WTC11 (cell line): ENCODE results near the gene MPND. TPM values are rescaled to one million over a fixed set of nuclear protein-coding genes. Genes with fewer than 3 reads are reported as not detected.

Experiments
- ATAC-seq: fragments of 200-7000 bp; cut with Tn5 transposase; 2 replicates; pipeline ENCODE4 v1.10.0; 2021; ENCODE audit warnings: mild to moderate bottlenecking, moderate library complexity
- CTCF ChIA-PET: fragments of 300-600 bp; sonication (Branson Sonifier 250); formaldehyde crosslinking; loops from one replicate; lab custom pipeline; 2021; ENCODE audit warnings: antibody characterized with exemption; lab: Charles Lee
- POLR2A ChIA-PET: fragments of 350-600 bp; sonication (Branson Sonifier 250); formaldehyde crosslinking; loops from one replicate; lab custom pipeline; 2021; ENCODE audit warnings: antibody characterized with exemption; lab: Charles Lee
- DNase-seq: peaks from one replicate; pipeline ENCODE4 v3.0.0; 2021; ENCODE audit warnings: low spot score
- H3K27ac Mint-ChIP-seq: 2 replicates; pipeline ENCODE4 v1.8.0; 2021; ENCODE audit warnings: mixed read lengths
- H3K27me3 Mint-ChIP-seq: 2 replicates; pipeline ENCODE4 v1.8.0; 2021; ENCODE audit warnings: low read depth, mild to moderate bottlenecking, moderate library complexity, mixed read lengths
- H3K36me3 Mint-ChIP-seq: 2 replicates; pipeline ENCODE4 v1.8.0; 2021; ENCODE audit warnings: mixed read lengths
- H3K4me1 Mint-ChIP-seq: 2 replicates; pipeline ENCODE4 v1.8.0; 2022; ENCODE audit warnings: mixed read lengths
- H3K4me3 Mint-ChIP-seq: 2 replicates; pipeline ENCODE4 v1.8.0; 2021; ENCODE audit warnings: mild to moderate bottlenecking, moderate library complexity, mixed read lengths
- H3K9me3 Mint-ChIP-seq: 2 replicates; pipeline ENCODE4 v1.8.0; 2021; ENCODE audit warnings: mixed read lengths
- JAZF1 ChIP-seq: fragments of 250-450 bp; sonication (Bioruptor Pico); IDR thresholded peaks from 2 replicates; pipeline ENCODE4 v1.9.0; 2021; ENCODE audit warnings: moderate library complexity, mild to moderate bottlenecking, inconsistent platforms
- ZNF423 ChIP-seq: fragments of 250-450 bp; sonication (Bioruptor Pico); IDR thresholded peaks from 2 replicates; pipeline ENCODE4 v2.1.2; 2022; ENCODE audit warnings: mild to moderate bottlenecking, moderate library complexity
- total RNA-seq: library from RNA; stranded (reverse); gene quantifications from 3 replicates; pipeline ENCODE4 v1.2.3, GENCODE V29; 2021
- TF ChIP-seq, protein P1 (sequence below): fragments of 250-450 bp; sonication (Bioruptor Pico); IDR thresholded peaks from 2 replicates; pipeline ENCODE4 v1.9.0; 2021; ENCODE audit warnings: mild to moderate bottlenecking, borderline replicate concordance
- TF ChIP-seq, protein P2 (sequence below): sonication (generic); formaldehyde crosslinking; IDR thresholded peaks from 2 replicates; pipeline ENCODE4 v1.8.1; 2023; ENCODE audit warnings: mild to moderate bottlenecking, missing genetic modification reagents, moderate library complexity
- TF ChIP-seq, protein P3 (sequence below): sonication (generic); formaldehyde crosslinking; IDR thresholded peaks from 2 replicates; pipeline ENCODE4 v1.8.1; 2023; ENCODE audit warnings: mild to moderate bottlenecking, missing genetic modification reagents, borderline replicate concordance
- TF ChIP-seq, protein P4 (sequence below): fragments of 200-600 bp; IDR thresholded peaks from 2 replicates; pipeline ENCODE4 v1.8.0; 2022; ENCODE audit warnings: antibody characterized with exemption
- TF ChIP-seq, protein P5 (sequence below): sonication (generic); formaldehyde crosslinking; IDR thresholded peaks from 2 replicates; pipeline ENCODE4 v1.8.0; 2023; ENCODE audit warnings: missing genetic modification reagents, mild to moderate bottlenecking, borderline replicate concordance
- TF ChIP-seq, protein P6 (sequence below): sonication (generic); formaldehyde crosslinking; conservative IDR thresholded peaks from 2 replicates; pipeline ENCODE4 v1.8.1; 2023; ENCODE audit warnings: mild to moderate bottlenecking, low read depth, missing genetic modification reagents, moderate library complexity

Gene MPND
- total RNA-seq, 1 experiment from 2014 or later: 28.3 TPM

DNA sequence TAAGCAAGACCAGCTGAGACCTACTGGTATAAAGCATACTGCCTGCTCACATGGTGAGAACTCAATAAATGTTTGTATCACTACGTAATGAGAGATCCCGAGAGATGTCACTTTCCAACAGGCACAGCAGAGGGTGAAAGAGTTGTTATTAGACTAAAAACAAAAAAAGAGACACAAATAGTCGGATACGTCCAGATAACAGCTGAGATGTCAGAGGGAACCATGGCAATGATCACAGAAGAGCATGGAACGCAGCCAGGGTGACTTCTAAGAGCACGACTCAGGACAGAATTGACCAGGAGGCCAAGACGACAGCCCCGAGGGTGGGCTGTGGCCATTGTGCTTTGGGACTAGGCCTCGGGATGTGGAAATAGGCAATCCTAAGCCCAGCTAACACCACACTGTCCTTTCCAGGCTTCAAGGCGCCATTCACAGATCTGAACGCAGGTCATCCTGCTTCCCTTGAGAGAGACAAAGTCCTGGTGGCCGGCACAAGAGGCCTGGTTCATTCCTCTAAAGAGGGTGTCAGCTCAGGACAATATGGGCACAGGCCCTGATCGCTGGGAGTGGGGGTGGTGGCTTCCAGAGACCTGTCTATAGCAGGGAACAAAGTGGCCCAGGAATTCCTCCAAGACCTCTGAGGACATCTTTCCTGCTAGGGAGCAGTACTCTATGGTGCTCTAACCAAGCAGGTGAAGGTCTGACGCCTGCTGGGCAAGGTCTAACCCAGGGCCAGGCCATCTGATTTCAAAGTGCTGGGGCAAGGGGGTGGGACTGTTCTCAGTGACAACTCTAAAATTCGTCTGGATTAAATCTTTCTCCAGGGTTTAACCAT is 53.8 kb downstream of the MPND start (continued):
- TF ChIP-seq, protein P1, sequence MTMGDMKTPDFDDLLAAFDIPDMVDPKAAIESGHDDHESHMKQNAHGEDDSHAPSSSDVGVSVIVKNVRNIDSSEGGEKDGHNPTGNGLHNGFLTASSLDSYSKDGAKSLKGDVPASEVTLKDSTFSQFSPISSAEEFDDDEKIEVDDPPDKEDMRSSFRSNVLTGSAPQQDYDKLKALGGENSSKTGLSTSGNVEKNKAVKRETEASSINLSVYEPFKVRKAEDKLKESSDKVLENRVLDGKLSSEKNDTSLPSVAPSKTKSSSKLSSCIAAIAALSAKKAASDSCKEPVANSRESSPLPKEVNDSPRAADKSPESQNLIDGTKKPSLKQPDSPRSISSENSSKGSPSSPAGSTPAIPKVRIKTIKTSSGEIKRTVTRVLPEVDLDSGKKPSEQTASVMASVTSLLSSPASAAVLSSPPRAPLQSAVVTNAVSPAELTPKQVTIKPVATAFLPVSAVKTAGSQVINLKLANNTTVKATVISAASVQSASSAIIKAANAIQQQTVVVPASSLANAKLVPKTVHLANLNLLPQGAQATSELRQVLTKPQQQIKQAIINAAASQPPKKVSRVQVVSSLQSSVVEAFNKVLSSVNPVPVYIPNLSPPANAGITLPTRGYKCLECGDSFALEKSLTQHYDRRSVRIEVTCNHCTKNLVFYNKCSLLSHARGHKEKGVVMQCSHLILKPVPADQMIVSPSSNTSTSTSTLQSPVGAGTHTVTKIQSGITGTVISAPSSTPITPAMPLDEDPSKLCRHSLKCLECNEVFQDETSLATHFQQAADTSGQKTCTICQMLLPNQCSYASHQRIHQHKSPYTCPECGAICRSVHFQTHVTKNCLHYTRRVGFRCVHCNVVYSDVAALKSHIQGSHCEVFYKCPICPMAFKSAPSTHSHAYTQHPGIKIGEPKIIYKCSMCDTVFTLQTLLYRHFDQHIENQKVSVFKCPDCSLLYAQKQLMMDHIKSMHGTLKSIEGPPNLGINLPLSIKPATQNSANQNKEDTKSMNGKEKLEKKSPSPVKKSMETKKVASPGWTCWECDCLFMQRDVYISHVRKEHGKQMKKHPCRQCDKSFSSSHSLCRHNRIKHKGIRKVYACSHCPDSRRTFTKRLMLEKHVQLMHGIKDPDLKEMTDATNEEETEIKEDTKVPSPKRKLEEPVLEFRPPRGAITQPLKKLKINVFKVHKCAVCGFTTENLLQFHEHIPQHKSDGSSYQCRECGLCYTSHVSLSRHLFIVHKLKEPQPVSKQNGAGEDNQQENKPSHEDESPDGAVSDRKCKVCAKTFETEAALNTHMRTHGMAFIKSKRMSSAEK (CRISPR knock-in tag): no peak
- TF ChIP-seq, protein P2, sequence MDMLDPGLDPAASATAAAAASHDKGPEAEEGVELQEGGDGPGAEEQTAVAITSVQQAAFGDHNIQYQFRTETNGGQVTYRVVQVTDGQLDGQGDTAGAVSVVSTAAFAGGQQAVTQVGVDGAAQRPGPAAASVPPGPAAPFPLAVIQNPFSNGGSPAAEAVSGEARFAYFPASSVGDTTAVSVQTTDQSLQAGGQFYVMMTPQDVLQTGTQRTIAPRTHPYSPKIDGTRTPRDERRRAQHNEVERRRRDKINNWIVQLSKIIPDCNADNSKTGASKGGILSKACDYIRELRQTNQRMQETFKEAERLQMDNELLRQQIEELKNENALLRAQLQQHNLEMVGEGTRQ (CRISPR knock-in tag): no peak
- TF ChIP-seq ZNF423 (CRISPR knock-in tag) (no peak), JAZF1 (no peak)
- TF ChIP-seq, protein P3, sequence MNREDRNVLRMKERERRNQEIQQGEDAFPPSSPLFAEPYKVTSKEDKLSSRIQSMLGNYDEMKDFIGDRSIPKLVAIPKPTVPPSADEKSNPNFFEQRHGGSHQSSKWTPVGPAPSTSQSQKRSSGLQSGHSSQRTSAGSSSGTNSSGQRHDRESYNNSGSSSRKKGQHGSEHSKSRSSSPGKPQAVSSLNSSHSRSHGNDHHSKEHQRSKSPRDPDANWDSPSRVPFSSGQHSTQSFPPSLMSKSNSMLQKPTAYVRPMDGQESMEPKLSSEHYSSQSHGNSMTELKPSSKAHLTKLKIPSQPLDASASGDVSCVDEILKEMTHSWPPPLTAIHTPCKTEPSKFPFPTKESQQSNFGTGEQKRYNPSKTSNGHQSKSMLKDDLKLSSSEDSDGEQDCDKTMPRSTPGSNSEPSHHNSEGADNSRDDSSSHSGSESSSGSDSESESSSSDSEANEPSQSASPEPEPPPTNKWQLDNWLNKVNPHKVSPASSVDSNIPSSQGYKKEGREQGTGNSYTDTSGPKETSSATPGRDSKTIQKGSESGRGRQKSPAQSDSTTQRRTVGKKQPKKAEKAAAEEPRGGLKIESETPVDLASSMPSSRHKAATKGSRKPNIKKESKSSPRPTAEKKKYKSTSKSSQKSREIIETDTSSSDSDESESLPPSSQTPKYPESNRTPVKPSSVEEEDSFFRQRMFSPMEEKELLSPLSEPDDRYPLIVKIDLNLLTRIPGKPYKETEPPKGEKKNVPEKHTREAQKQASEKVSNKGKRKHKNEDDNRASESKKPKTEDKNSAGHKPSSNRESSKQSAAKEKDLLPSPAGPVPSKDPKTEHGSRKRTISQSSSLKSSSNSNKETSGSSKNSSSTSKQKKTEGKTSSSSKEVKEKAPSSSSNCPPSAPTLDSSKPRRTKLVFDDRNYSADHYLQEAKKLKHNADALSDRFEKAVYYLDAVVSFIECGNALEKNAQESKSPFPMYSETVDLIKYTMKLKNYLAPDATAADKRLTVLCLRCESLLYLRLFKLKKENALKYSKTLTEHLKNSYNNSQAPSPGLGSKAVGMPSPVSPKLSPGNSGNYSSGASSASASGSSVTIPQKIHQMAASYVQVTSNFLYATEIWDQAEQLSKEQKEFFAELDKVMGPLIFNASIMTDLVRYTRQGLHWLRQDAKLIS (CRISPR knock-in tag): no peak
- TF ChIP-seq, protein P4, sequence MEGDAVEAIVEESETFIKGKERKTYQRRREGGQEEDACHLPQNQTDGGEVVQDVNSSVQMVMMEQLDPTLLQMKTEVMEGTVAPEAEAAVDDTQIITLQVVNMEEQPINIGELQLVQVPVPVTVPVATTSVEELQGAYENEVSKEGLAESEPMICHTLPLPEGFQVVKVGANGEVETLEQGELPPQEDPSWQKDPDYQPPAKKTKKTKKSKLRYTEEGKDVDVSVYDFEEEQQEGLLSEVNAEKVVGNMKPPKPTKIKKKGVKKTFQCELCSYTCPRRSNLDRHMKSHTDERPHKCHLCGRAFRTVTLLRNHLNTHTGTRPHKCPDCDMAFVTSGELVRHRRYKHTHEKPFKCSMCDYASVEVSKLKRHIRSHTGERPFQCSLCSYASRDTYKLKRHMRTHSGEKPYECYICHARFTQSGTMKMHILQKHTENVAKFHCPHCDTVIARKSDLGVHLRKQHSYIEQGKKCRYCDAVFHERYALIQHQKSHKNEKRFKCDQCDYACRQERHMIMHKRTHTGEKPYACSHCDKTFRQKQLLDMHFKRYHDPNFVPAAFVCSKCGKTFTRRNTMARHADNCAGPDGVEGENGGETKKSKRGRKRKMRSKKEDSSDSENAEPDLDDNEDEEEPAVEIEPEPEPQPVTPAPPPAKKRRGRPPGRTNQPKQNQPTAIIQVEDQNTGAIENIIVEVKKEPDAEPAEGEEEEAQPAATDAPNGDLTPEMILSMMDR: no peak

DNA sequence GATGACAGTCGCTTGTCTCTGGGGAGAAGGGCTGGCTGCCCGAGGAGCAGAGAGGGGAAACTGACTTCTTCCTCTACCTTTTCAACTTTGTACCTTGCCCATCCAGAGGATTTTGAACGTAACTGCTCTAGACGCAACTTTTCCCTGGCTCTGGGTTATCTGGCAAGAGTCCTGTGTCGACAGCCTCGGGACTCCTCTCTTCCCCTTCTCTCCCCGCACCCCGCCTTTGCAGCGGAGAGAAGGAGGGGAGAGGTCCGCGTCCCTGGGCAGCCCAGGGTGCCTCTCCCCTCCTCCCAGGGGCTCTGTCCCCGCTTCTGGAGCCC is 56.4 kb downstream of the MPND start:
- DNase-seq (no peak), ATAC-seq (no peak)
- ChIA-PET CTCF (interaction anchor here (0.5 to 1.7 kb wide), 26 partner anchors 10 to 198 kb away, joined by 3 to 46 read pairs (median 4); partner anchors contain the start of genes HDGFL2 and MPND), POLR2A (interaction anchor here (0.6 to 1.0 kb wide), 2 partner anchors 9 to 57 kb away, joined by 3 read pairs; partner anchors contain the start of gene MPND)
- H3K9me3 Mint-ChIP-seq: no peaks in the 10 kb centered on the region
- H3K4me1 Mint-ChIP-seq: peaks cover 33% of the 10 kb centered on the region
- H3K4me3 Mint-ChIP-seq: peak overlapping the region; percentile 85
- H3K36me3 Mint-ChIP-seq: peaks cover 18% of the 10 kb centered on the region
- no peaks in the 10 kb centered on the region for H3K27me3 Mint-ChIP-seq
- no peak overlapping the region; the same call in 1 of the 2 replicates for H3K27ac Mint-ChIP-seq
- TF ChIP-seq, protein P5, sequence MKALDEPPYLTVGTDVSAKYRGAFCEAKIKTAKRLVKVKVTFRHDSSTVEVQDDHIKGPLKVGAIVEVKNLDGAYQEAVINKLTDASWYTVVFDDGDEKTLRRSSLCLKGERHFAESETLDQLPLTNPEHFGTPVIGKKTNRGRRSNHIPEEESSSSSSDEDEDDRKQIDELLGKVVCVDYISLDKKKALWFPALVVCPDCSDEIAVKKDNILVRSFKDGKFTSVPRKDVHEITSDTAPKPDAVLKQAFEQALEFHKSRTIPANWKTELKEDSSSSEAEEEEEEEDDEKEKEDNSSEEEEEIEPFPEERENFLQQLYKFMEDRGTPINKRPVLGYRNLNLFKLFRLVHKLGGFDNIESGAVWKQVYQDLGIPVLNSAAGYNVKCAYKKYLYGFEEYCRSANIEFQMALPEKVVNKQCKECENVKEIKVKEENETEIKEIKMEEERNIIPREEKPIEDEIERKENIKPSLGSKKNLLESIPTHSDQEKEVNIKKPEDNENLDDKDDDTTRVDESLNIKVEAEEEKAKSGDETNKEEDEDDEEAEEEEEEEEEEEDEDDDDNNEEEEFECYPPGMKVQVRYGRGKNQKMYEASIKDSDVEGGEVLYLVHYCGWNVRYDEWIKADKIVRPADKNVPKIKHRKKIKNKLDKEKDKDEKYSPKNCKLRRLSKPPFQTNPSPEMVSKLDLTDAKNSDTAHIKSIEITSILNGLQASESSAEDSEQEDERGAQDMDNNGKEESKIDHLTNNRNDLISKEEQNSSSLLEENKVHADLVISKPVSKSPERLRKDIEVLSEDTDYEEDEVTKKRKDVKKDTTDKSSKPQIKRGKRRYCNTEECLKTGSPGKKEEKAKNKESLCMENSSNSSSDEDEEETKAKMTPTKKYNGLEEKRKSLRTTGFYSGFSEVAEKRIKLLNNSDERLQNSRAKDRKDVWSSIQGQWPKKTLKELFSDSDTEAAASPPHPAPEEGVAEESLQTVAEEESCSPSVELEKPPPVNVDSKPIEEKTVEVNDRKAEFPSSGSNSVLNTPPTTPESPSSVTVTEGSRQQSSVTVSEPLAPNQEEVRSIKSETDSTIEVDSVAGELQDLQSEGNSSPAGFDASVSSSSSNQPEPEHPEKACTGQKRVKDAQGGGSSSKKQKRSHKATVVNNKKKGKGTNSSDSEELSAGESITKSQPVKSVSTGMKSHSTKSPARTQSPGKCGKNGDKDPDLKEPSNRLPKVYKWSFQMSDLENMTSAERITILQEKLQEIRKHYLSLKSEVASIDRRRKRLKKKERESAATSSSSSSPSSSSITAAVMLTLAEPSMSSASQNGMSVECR (CRISPR knock-in tag): 0 out of 2 replicates have a peak, but pooled peaks have one; percentile 24
- TF ChIP-seq, protein P6, sequence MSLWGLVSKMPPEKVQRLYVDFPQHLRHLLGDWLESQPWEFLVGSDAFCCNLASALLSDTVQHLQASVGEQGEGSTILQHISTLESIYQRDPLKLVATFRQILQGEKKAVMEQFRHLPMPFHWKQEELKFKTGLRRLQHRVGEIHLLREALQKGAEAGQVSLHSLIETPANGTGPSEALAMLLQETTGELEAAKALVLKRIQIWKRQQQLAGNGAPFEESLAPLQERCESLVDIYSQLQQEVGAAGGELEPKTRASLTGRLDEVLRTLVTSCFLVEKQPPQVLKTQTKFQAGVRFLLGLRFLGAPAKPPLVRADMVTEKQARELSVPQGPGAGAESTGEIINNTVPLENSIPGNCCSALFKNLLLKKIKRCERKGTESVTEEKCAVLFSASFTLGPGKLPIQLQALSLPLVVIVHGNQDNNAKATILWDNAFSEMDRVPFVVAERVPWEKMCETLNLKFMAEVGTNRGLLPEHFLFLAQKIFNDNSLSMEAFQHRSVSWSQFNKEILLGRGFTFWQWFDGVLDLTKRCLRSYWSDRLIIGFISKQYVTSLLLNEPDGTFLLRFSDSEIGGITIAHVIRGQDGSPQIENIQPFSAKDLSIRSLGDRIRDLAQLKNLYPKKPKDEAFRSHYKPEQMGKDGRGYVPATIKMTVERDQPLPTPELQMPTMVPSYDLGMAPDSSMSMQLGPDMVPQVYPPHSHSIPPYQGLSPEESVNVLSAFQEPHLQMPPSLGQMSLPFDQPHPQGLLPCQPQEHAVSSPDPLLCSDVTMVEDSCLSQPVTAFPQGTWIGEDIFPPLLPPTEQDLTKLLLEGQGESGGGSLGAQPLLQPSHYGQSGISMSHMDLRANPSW (CRISPR knock-in tag): no peak
